Cardiac septum (tissue), 1 donor: ENCODE data around the gene CBX8. TPM values are rescaled to one million over a fixed set of nuclear protein-coding genes. Genes with fewer than 3 reads are reported as not detected.
"Not testable (repeated sequence)": the region's sequence is repeated elsewhere in the genome, so short reads cannot be mapped to it uniquely, and the experiment has no call there.

Experiments
- DNase-seq: peaks from one replicate; pipeline ENCODE4 v3.0.0-alpha.2; 2020; ENCODE audit warnings: low spot score
- intact Hi-C: fragments of 100-400 bp; cut with DNase I; formaldehyde crosslinking; loops from one replicate; pipeline ENCODE4 v1.14.0; 2022
- total RNA-seq: library from RNA; stranded (reverse); fragmentation: NEBNext Ultra II Directional; extraction: Animal tissue kit (Norgen Biotek cat#: 25700); gene quantifications from one replicate; pipeline ENCODE4 v1.2.1, GENCODE V29; 2021
- donor health status: DM: no; HTN: no; CAD: no.

CBX8 gene
- total RNA-seq, 1 donor from 2014 or later = 5.7 TPM

GRCh38 chr17:79777120-79777893, 19.6 kb downstream of the CBX8 start:
- no peak for DNase-seq
- intact Hi-C loops = loop anchor here (5.0 kb wide), 1 partner anchor 65 kb away; no protein-coding TSS in a partner anchor

GRCh38 chr17:79776376-79777119, 20.3 kb downstream of the CBX8 start:
- no peak for DNase-seq
- intact Hi-C loops = loop anchor here (5.0 kb wide), 1 partner anchor 66 kb away; no protein-coding TSS in a partner anchor

- no peak for DNase-seq
- intact Hi-C loops = loop anchor here (5.0 kb wide), 1 partner anchor 67 kb away; no protein-coding TSS in a partner anchor
Observed at GRCh38 chr17:79775632-79776031, 21.2 kb downstream of the CBX8 start.

- intact Hi-C loops = no loop called here
- DNase-seq = no peak
Observed at GRCh38 chr17:79774561-79774975, 22.3 kb downstream of the CBX8 start.

- DNase-seq, intact Hi-C loops: not testable (repeated sequence)
Observed at GRCh38 chr17:79772726-79773125, 24.2 kb downstream of the CBX8 start.

- intact Hi-C loops = no loop called here
- DNase-seq = no peak
Observed at GRCh38 chr17:79771276-79771675, 25.6 kb downstream of the CBX8 start.

- DNase-seq = no peak
- intact Hi-C loops = no loop called here
Observed at GRCh38 chr17:79769570-79770506, 27.0 kb downstream of the CBX8 start.

GRCh38 chr17:79765708-79766107, 31.2 kb downstream of the CBX8 start:
- DNase-seq = no peak
- intact Hi-C loops = no loop called here

- intact Hi-C loops = no loop called here
- DNase-seq = no peak
Observed at GRCh38 chr17:79761894-79762589, 34.8 kb downstream of the CBX8 start.

- intact Hi-C loops = no loop called here
- DNase-seq = no peak
Observed at GRCh38 chr17:79760197-79760906, 36.5 kb downstream of the CBX8 start.

- intact Hi-C loops = no loop called here
Observed at GRCh38 chr17:79758271-79758670, 38.6 kb downstream of the CBX8 start.

GRCh38 chr17:79757140-79757745, 39.6 kb downstream of the CBX8 start:
- no peak for DNase-seq
- intact Hi-C loops = no loop called here

More at GRCh38 chr17:79758271-79758670, 38.6 kb downstream of the CBX8 start:
- DNase-seq = no peak

- no peak for DNase-seq
Observed at GRCh38 chr17:79755591-79755990, 41.3 kb downstream of the CBX8 start.

GRCh38 chr17:79754903-79755302, 42.0 kb downstream of the CBX8 start:
- DNase-seq, intact Hi-C loops: not testable (repeated sequence)

More at GRCh38 chr17:79755591-79755990, 41.3 kb downstream of the CBX8 start:
- intact Hi-C loops = no loop called here

GRCh38 chr17:79754370-79754769, 42.5 kb downstream of the CBX8 start:
- DNase-seq = no peak
- intact Hi-C loops = no loop called here

- intact Hi-C loops = no loop called here
- no peak for DNase-seq
Observed at GRCh38 chr17:79752175-79752574, 44.7 kb downstream of the CBX8 start.

- intact Hi-C loops = no loop called here
- no peak for DNase-seq
Observed at GRCh38 chr17:79750650-79751545, 46.0 kb downstream of the CBX8 start.
